HG03575 (cell line): ENCODE results near the gene TSTD1.
"Not testable (repeated sequence)": the region's sequence is repeated elsewhere in the genome, so short reads cannot be mapped to it uniquely, and the experiment has no call there.

Experiments used
- ATAC-seq: cut with Tn5 transposase; IDR thresholded peaks from one replicate; pipeline ENCODE4 v1.9.1; 2021; ENCODE audit not compliant: unreplicated experiment, insufficient number of reproducible peaks, low FRiP score; ENCODE audit errors: extremely low read depth

TSTD1 gene

DNA sequence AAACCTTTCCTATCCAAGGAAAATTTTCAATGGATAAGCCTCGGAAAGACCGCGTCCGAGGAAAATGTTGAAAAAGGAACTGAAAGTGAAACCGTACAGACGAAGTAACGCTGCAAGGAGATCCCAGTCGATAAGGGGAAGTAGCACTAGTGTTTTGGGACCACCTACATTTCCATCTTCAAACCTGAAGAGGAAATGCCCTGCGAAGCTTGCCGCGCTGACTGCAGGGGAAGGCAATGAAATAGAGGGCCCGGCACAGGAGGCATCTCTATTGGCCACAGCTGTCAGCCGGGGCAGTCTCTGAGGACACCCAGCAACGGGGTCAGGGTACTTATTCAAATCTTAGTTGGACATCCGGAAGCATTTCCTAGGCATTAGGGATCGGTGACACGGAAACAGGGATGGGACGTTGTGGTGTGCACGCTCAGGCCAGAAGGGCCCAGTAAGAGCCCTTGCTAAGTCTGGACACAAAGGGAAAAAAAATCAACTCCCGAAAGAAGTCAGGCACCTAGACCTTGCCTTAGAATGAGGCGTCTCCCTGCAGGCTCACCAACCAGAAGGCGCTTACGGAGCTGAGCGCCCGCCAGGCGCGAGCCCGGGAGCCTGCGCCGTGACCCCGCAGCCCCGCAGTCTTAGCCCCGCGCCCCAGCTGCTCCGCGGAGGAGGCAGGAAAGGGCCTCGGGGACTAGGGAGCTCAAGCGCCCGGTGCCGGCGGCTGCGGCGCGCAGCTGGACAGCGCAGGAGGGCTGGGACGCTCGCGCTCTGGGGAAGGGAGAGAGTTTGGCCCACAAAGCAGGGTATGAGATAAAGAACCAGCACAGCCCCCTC lies 6.4 kb upstream of the TSTD1 start:
- ATAC-seq: no peak

DNA sequence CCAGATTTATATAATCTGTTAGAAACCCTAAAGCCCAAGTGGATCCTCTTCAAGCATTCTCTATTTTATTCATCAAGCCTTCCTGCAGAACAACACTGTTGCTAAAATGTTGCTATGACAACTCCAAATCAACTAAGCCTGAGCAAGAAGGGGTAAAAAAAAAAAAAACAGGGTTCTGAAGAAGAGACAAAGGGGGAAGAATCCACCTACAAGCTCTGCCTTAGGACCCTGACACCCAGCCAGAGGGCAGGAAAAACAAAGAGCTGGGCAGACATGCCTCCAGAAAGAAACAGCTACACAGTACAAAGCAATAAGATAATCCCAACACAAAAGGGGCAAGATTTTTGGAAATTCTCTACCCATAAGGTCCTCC lies 5.8 kb upstream of the TSTD1 start:
- no peak for ATAC-seq

DNA sequence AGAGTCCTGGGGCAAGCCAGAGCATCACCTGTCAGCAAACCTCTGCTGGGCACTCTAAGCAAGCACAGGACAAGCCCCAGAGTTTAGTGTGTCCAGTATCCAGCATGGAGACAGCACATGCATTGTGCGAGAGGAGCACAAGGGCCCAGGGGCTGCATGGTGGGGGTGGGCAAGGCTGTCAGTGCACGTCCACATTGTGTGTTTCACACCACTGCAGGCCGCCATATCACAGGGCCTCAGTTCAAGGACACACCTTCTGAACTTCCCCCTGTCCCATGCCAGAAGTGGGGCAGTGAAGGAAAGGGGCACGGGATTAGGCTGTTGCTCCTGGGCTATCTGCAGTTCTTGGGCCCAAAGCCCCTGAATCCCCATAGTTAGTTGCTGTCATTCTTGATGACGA lies 782 bp upstream of the TSTD1 start:
- ATAC-seq: no peak

DNA sequence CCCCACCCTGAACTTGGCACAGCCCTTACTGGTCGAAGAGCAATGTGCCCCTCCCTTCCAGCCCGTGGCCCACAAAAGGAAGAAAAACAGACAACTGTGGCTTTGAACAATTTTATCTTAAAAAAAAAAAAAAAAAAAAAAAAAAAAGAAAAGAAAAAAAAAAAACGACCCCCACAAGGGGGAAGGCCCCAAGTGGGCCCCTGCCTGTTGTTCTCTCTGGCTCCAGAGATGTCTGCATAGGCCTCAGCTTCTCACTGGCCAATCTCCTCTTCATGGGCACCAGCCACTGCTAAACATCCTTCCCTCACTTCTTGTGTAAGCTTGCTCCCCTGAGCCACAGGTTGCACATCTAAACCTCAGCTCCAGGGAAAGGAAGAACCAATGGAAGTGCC lies 386 bp upstream of the TSTD1 start:
- ATAC-seq: no peak

DNA sequence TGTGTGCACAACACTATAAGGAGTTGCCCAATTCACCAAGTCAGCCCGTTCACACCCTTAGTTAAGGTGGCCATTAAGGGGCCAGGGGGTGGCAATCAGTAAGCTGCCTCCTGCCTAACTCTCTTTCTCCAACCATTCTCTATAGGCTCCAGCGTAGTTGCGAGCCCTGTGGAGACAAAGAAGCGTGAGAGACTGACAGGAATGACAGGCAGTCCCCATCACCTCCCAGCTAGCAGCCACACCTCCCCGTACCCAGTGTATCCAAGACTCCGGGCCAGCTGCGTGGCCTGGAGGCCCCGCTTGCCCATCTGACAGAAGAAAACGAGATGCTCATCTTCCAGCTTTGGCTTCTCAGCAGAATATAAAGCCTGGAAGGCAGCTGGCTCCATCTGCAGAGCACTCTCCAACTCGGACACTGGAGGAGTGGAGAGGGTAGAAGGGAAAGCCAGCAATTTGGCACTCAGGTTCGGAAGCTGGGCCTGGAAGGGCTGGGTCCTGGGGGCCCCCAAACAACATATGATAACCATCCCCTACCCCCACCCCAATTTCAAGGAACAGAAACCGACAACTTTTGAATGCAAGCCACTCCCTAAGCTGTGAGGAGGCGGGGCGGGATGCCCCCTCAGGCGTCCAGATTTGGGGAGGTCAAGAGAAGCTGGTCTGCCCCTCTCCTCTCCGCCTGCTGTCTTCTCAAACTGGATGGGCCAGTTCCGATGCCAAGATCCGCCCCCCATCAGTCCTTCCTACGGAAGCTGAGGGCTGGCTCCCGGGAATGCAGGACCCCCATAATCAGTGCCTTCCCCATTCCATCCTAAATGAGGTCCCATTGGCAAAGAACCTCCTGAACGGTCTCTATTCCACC lies 872 bp downstream of the TSTD1 start:
- ATAC-seq: no peak

DNA sequence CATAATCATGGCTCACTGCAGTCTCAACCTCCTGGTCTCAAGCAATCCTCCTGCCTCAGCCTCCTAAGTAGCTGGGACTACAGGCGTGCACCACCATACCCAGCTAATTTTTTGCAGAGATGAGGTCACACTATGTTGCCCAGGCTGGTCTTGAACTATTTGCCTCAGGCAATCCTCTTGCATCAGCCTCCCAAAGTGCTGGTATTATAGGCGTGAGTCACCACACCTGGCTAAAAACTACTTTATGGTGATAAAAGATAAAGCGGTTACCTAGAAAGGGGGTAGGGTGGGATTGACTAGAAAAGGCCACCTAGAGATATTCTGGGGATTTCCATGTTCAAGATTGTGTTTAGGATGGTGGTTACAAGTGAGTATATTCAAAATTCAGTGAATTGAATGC lies 5.0 kb downstream of the TSTD1 start:
- no peak for ATAC-seq

DNA sequence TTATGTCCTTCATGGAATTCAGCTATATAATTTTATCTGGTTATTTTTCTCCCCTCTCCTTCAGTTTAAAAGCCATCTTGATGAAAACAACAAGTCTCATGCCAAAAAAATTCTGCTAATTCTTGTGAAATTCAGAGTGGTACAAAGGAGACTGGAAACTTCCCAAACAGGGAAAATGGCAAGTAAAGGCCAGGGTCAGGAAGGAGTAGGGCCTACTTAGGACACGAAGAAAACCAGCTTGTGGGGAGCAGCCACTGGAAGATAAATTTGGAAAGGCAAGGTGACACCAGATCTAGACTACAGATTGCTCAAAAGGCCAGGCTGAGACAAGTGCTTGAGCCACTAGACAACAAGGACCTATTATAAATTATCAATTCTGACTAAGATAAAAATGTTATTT lies 6.4 kb downstream of the TSTD1 start:
- no peak for ATAC-seq

DNA sequence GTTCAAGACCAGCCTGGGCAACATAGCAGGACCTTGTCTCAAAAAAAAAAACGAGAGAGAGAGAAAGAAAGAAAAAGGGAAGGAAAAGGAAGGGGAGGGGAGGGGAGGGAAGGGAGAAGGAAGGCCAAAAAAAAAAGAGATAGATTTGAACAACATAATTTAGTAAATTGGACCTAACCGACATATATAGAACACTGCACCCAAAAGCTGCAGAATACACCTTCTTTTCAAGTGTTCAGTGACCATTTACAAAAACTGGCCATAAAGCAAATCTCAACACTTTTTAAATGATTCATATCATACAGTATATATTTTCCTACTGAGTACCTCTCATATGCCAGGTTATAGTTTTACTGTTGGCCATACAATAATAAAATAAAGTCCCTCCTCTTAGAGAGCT lies 6.9 kb downstream of the TSTD1 start:
- ATAC-seq: no peak

DNA sequence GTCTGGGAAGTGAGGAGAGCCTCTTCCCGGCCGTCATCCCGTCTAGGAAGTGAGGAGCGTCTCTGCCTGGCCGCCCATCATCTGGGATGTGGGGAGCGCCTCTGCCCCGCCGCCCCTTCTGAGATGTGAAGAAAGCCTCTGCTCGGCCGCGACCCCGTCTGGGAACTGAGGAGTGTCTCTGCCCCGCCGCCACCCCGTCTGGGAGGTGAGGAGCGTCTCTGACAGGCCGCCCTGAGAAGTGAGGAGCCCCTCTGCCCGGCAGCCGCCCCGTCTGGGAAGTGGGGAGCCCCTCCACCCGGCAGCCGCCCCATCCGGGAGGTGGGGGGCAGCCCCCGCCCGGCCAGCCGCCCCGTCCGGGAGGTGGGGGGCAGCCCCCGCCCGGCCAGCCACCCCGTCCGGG lies 9.3 kb downstream of the TSTD1 start:
- ATAC-seq: not testable (repeated sequence)

DNA sequence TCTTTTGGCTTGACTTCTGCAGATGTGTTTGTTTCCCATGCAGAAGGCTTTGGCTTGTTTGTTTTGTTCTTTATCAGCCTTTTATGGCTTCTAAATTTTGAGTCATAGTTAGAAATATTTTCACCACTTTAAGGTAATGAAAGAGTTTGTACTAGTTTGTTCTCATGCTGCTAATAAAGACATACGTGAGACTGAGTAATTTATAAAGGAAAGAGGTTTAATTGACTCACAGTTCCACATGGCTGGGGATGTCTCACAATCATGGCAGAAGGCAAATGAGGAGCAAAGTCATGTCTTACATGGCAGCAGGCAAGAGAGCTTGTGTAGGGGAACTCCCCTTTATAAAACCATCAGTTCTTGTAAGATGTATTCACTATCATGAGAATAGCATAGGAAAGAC lies 11.8 kb downstream of the TSTD1 start:
- ATAC-seq: not testable (repeated sequence)

DNA sequence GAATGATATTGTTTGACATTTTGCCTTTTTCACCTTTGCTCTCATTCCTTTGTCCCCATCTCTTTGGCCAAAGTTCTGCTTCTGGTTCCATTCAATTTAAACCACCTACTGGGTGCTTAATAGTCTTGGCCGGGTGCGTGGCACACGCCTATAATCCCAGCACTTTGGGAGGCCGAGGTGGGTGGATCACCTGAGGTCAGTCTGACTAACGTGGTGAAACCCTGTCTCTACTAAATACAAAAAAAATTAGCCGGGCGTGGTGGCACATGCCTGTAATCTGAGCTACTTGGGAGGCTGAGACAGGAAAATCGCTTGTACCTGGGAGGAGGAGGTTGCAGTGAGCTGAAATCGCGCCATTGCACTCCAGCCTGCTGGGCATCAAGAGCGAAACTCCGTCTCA lies 16.3 kb downstream of the TSTD1 start:
- not testable (repeated sequence) for ATAC-seq

DNA sequence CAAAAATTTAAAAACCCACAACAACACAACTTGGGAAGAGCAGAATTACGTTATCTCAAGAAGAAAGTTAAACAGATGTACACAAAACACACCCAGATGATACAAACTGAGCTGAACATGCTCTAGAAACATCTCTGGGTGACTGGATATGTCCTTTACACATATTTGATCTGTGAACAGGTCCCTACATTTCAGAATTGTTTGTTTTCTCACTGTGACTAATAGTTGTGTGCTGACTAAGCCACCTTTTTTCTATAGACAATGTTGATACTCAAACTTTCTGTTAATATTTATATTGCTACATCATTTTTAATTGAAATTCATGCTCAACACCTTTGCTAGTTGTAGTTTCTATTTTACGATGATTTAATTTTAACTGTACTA lies 16.8 kb downstream of the TSTD1 start:
- no peak for ATAC-seq

DNA sequence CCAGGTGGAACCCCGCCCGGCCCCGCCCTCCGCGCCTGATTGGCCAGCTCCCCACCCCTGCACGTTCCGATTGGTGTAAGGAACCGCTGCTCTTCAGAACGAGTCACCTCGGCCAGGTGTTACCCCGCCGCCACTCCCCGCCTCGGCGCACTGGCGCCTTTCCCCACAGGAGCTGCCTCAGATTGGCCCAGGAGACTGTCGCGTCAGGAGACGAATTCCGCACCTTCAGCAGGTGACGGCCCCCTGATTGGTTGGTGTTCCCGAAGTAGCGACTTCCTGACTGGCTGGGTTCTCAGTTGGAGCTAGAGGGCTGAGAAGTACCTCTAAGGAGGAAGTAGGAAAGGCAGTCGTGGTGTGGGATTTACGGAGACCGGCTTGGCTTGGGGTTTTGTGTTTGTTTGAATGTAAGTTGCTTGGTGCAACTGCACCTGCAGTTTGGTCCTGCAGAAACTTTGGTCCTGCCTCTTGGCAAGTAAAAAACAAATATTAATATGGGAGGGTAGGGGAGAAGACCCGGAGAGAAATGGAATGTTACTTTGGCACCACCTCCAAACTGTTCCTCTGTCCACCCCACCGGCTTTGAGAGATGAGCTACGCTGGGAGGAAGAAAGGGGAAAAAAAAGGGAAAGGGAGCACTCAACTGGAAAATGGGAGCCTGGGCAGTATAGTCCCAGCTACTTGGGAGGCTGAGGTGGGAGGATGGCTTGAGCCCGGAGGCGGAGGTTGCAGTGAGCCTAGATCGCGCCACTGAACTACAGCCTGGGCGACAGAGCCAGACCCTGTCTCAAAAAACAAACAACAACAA lies 17.4 kb downstream of the TSTD1 start:
- no peak for ATAC-seq

DNA sequence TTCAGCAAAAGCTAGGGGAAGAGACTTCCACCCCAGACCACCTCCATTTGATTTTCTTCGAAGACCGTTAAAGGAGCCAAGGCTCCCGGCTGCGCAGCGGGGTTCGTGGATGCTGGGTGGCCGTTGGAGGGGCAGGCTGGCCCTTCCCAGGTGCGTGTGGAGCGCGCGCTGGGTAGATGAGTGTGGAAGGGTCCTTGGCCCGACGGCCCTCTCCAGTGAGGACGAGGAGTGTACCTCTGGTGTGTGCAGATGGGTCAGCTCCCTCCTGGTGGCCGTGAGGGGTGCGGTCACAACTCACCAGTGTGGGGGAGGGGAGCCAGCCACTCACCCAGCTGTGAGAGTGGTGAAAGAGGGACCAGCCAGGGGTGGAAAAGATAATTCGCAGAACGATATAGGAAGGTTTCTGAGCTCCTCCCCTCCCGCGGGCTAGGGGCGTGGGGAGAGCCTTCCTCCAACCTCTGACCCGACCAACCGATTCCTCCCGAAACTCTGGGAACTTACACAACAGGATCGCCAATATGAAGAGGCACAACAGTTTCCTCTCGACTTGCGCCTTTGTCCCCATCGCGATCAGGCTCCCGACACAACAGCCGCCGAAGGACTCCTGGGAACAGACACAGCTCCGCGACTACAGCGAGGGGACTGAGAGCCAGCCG lies 18.1 kb downstream of the TSTD1 start, which contains the start of gene F11R:
F11R (minus strand) TSS at position 644 of the 656 bp plus-strand sequence; CDS start at position 565, 79 bp downstream.
- no peak for ATAC-seq

DNA sequence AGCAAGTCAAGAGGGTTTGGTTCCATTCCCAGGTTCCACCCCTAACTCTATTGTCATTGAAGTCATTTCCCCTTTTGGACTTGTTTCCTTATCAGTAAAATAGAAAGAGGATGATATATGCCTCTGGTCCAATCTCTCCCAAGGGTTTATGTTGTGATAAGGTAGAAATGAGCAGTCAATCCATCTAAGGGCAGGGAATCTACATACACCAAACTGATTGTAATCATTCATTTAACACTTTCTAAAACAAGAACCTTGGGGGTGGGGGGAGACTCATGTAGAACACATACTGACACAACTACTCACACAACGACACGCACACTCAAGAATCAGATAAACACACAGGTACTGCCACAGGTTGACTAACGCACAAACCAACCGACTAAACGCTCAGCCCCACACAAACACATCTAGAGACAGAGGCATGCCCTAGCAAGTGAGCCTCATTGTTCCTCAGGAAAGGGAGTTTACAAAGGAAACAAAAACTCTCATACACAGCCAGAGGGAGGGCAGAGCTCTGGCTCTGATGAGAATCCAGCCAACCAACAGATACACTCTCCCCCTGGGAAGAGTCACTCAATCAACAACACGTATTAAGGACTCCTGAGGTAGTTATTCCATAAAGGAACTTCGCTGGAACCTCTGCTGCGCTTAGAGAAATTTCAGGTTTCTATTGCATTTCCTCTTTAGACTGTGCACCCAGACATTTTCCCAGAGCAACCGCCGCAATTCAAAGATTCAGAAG lies 18.8 kb downstream of the TSTD1 start:
- ATAC-seq: no peak

DNA sequence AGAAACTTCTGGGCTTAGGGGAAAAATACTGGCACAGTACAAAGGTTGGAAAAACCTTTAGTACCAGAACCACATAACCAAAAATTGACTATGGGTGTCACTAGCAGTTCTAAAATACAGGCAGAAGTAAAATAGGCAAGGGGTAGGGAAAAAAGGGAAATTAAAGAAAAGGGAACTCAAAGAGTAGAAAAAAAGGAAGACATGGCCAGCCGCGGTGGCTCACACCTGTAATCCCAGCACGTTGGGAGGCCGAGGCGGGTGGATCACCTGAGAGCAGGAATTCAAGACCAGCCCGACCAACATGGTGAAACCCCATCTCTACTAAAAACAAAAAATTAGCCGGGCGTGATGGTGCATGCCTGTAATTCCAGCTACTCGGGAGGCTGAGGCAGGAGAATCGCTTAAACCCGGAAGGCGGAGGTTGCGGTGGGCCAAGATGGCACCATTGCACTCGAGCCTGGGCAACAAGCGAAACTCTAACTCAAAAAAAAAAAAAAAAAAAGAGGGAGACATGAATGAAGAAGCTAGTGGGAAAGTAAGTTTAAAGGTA lies 19.6 kb downstream of the TSTD1 start:
- not testable (repeated sequence) for ATAC-seq

DNA sequence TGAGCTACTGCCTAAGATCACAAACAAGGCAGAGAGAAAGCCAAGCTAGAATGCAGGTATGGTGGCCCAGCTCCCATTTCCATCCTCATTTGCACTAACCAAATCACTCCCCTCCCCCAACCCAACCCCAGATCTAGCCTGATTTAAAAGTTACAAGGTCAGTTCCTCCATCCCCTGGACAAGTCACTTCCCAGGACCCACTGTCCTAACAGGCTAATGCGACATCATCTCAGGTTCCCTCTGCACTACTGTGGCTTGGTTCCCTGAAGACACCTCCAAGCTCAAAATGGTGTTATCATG lies 20.2 kb downstream of the TSTD1 start:
- ATAC-seq: no peak
